Astrocyte (in vitro differentiated cells and primary cell): ENCODE results near the gene ZNF770. TPM values are rescaled to one million over a fixed set of nuclear protein-coding genes. Genes with fewer than 3 reads are reported as not detected.
"Not testable (repeated sequence)": the region's sequence is repeated elsewhere in the genome, so short reads cannot be mapped to it uniquely, and the experiment has no call there.

Experiments
- DNase-seq: peaks from one replicate; pipeline ENCODE4 v3.0.0-alpha.2; 2010; ENCODE audit warnings: low read depth
- FAIRE-seq: peaks from 2 replicates; lab custom pipeline; 2011; peaks lifted over from hg19 to GRCh38; lab: Jason Lieb, UNC
- H2AFZ ChIP-seq: 2 replicates; pipeline ENCODE4 v1.6.0; 2012; ENCODE audit warnings: low read depth, low read length, inconsistent platforms
- H3K27ac ChIP-seq: 2 replicates; pipeline ENCODE4 v1.5.1; 2011; ENCODE audit warnings: low read depth, low read length, inconsistent platforms
- H3K27me3 ChIP-seq: 2 replicates; pipeline ENCODE4 v1.6.0; 2011; ENCODE audit warnings: low read length, inconsistent platforms; ENCODE audit not compliant: insufficient read depth
- H3K36me3 ChIP-seq: 2 replicates; pipeline ENCODE4 v1.5.1; 2011; ENCODE audit warnings: low read length, inconsistent platforms; ENCODE audit not compliant: insufficient read depth
- H3K4me1 ChIP-seq: 2 replicates; pipeline ENCODE4 v1.5.1; 2011; ENCODE audit warnings: low read length, inconsistent platforms; ENCODE audit not compliant: insufficient read depth
- H3K4me2 ChIP-seq: 2 replicates; pipeline ENCODE4 v1.6.0; 2012; ENCODE audit warnings: low read length, inconsistent platforms
- H3K4me3 ChIP-seq: 2 replicates; pipeline ENCODE4 v1.5.1; 2011; ENCODE audit warnings: low read depth, mild to moderate bottlenecking, low read length, inconsistent platforms; ENCODE audit not compliant: insufficient read depth
- H3K79me2 ChIP-seq: 2 replicates; pipeline ENCODE4 v1.6.0; 2012; ENCODE audit warnings: mild to moderate bottlenecking, low read length, inconsistent platforms; ENCODE audit not compliant: insufficient read depth
- H3K9ac ChIP-seq: 2 replicates; pipeline ENCODE4 v1.6.0; 2012; ENCODE audit warnings: mild to moderate bottlenecking, low read length, inconsistent platforms
- H3K9me3 ChIP-seq: 2 replicates; pipeline ENCODE4 v1.5.1; 2012; ENCODE audit warnings: low read depth, mild to moderate bottlenecking, low read length, inconsistent platforms; ENCODE audit not compliant: insufficient read depth
- H4K20me1 ChIP-seq: 2 replicates; pipeline ENCODE4 v1.6.0; 2012; ENCODE audit warnings: low read length, inconsistent platforms; ENCODE audit not compliant: insufficient read depth
- H3K27ac Mint-ChIP-seq: one replicate; pipeline ENCODE4 v1.8.0; 2021; ENCODE audit warnings: mild to moderate bottlenecking, mixed read lengths; ENCODE audit not compliant: unreplicated experiment
- H3K27me3 Mint-ChIP-seq: one replicate; pipeline ENCODE4 v1.8.0; 2021; ENCODE audit warnings: low read depth, mixed read lengths; ENCODE audit not compliant: unreplicated experiment
- H3K36me3 Mint-ChIP-seq: one replicate; pipeline ENCODE4 v1.8.0; 2021; ENCODE audit warnings: low read depth, mixed read lengths; ENCODE audit not compliant: unreplicated experiment
- H3K4me1 Mint-ChIP-seq: one replicate; pipeline ENCODE4 v1.8.0; 2021; ENCODE audit warnings: low read depth, mixed read lengths; ENCODE audit not compliant: unreplicated experiment
- H3K4me3 Mint-ChIP-seq: one replicate; pipeline ENCODE4 v1.8.0; 2021; ENCODE audit warnings: mild to moderate bottlenecking, moderate library complexity, mixed read lengths; ENCODE audit not compliant: unreplicated experiment
- H3K9me3 Mint-ChIP-seq: one replicate; pipeline ENCODE4 v1.8.0; 2021; ENCODE audit warnings: mild to moderate bottlenecking, mixed read lengths; ENCODE audit not compliant: unreplicated experiment
- EZH2 ChIP-seq: IDR thresholded peaks from 2 replicates; pipeline ENCODE4 v1.6.1; 2012; ENCODE audit warnings: mild to moderate bottlenecking, low read length, inconsistent platforms; ENCODE audit not compliant: insufficient read depth
- total RNA-seq: library from RNA; stranded (reverse); gene quantifications from 2 replicates; pipeline ENCODE4 v1.2.1, GENCODE V29; 2021
- TF ChIP-seq, protein P1 (sequence below): IDR thresholded peaks from 2 replicates; pipeline ENCODE4 v1.5.1; 2011; ENCODE audit warnings: low read depth, mild to moderate bottlenecking, inconsistent platforms, low read length, moderate library complexity; ENCODE audit not compliant: insufficient read depth

ZNF770 gene
- total RNA-seq, 1 donor from 2014 or later, result 43.3 TPM

DNA sequence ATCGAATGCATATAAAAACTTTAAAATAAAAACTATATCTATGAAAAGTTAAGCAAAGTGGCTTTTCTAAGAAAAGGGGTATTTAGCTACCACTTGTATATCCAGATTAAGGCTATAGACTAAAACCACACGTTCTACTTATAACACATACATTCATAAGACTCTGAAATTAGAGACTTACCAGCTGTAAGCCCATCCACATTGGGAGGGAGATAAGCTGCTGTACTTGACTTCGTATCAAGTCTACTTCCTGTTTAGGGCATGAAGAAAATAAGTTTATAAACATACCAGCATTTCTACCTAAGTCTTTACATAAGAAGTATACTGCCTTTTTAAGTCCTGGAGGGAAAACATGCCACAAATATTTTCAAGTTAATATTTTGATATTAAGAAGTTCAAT lies 46.3 kb downstream of the ZNF770 start:
- Histone ChIP-seq H3K4me2 (no peak overlapping the region), H4K20me1 (no peaks in the 10 kb centered on the region), H3K9me3 (no peaks in the 10 kb centered on the region), H2AFZ (no peak overlapping the region), H3K36me3 (peaks cover 18% of the 10 kb centered on the region), H3K27ac (no peak overlapping the region), H3K9ac (no peak overlapping the region), H3K4me1 (no peaks in the 10 kb centered on the region), H3K27me3 (no peaks in the 10 kb centered on the region), H3K4me3 (no peak overlapping the region), H3K79me2 (no peaks in the 10 kb centered on the region)
- FAIRE-seq (no peak), DNase-seq (no peak)
- H3K36me3 Mint-ChIP-seq, result no peaks in the 10 kb centered on the region
- TF ChIP-seq EZH2, result no peak
- TF ChIP-seq, protein P1, sequence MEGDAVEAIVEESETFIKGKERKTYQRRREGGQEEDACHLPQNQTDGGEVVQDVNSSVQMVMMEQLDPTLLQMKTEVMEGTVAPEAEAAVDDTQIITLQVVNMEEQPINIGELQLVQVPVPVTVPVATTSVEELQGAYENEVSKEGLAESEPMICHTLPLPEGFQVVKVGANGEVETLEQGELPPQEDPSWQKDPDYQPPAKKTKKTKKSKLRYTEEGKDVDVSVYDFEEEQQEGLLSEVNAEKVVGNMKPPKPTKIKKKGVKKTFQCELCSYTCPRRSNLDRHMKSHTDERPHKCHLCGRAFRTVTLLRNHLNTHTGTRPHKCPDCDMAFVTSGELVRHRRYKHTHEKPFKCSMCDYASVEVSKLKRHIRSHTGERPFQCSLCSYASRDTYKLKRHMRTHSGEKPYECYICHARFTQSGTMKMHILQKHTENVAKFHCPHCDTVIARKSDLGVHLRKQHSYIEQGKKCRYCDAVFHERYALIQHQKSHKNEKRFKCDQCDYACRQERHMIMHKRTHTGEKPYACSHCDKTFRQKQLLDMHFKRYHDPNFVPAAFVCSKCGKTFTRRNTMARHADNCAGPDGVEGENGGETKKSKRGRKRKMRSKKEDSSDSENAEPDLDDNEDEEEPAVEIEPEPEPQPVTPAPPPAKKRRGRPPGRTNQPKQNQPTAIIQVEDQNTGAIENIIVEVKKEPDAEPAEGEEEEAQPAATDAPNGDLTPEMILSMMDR, result no peak
- no peaks in the 10 kb centered on the region for H3K9me3 Mint-ChIP-seq
- H3K4me3 Mint-ChIP-seq, result no peak overlapping the region
- H3K27me3 Mint-ChIP-seq, result no peaks in the 10 kb centered on the region
- H3K4me1 Mint-ChIP-seq, result no peaks in the 10 kb centered on the region
- no peak overlapping the region for H3K27ac Mint-ChIP-seq

DNA sequence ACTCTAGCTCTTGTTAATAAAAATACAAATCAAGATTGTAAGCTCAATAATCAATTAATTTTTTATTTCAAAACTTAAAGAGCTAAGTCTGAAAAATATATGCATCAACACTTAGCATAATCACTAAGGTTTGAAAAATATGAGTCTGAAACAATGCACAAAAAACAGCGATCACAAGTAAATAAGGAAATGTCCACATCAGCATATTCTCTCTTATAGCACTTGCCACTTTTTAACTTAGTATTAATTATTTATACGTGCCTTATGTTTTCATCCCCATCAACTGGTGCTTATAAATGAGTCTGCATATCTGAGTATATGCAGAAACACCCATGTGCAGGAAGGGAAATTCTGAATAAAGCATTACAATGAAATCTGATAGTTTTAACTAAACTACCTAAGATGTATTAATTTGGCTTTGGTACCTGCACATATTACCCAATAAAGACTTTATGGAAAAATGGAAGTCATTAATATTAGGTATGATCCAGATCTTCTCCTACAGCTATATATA lies 46.8 kb downstream of the ZNF770 start:
- H3K4me3 ChIP-seq, result no peak overlapping the region
- H3K36me3 Mint-ChIP-seq, result no peaks in the 10 kb centered on the region
- no peaks in the 10 kb centered on the region for H4K20me1 ChIP-seq
- H3K27ac Mint-ChIP-seq, result no peak overlapping the region
- H3K27me3 Mint-ChIP-seq, result no peaks in the 10 kb centered on the region
- DNase-seq, result no peak
- TF ChIP-seq, protein P1, result no peak
- no peak for TF ChIP-seq EZH2
- H3K36me3 ChIP-seq, result peaks cover 21% of the 10 kb centered on the region
- no peaks in the 10 kb centered on the region for H3K4me1 ChIP-seq
- no peaks in the 10 kb centered on the region for H3K4me1 Mint-ChIP-seq
- no peak overlapping the region for H3K4me2 ChIP-seq
- no peak overlapping the region for H3K4me3 Mint-ChIP-seq
- no peaks in the 10 kb centered on the region for H3K27me3 ChIP-seq
- H3K9ac ChIP-seq, result no peak overlapping the region
- H3K9me3 Mint-ChIP-seq, result no peaks in the 10 kb centered on the region
- H3K27ac ChIP-seq, result no peak overlapping the region
- H2AFZ ChIP-seq, result no peak overlapping the region
- FAIRE-seq, result no peak
- H3K79me2 ChIP-seq, result no peaks in the 10 kb centered on the region
- no peaks in the 10 kb centered on the region for H3K9me3 ChIP-seq

DNA sequence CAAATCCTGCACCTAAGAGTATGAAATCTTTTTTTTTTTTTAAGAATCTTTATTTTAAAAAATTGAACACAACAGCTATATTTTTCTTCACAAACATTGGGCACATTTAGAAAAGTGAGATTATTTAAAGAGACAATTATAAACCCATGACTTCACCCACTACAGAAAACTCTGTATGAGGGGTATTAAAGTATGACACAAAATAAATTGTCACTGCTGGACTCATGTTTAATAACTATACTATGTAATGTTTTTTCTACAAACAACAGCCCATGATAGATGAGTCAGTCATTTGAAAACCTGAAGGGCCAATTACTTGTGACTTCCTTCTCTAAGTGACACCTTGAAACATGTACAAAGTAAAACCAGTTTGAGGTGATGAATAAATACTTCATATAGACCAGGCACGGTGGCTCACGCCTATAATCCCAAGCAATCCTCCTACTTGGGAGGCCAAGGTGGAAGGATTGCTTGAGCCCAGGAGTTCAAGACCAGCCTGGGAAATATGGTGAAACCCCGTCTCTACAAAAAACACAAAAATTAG lies 54.6 kb downstream of the ZNF770 start:
- peaks cover 40% of the 10 kb centered on the region for H3K36me3 ChIP-seq
- no peak overlapping the region for H3K4me3 Mint-ChIP-seq
- no peak overlapping the region for H3K4me2 ChIP-seq
- no peaks in the 10 kb centered on the region for H3K27me3 Mint-ChIP-seq
- H3K4me1 Mint-ChIP-seq, result no peaks in the 10 kb centered on the region
- no peak overlapping the region for H2AFZ ChIP-seq
- FAIRE-seq (no peak), DNase-seq (no peak)
- H4K20me1 ChIP-seq, result peaks cover 4% of the 10 kb centered on the region
- H3K9ac ChIP-seq, result no peak overlapping the region
- peaks cover 3% of the 10 kb centered on the region for H3K9me3 Mint-ChIP-seq
- no peaks in the 10 kb centered on the region for H3K27me3 ChIP-seq
- no peak overlapping the region for H3K27ac ChIP-seq
- peaks cover 12% of the 10 kb centered on the region for H3K36me3 Mint-ChIP-seq
- H3K27ac Mint-ChIP-seq, result no peak overlapping the region
- TF ChIP-seq, protein P1, result no peak
- TF ChIP-seq EZH2, result no peak
- H3K4me1 ChIP-seq, result no peaks in the 10 kb centered on the region
- no peaks in the 10 kb centered on the region for H3K79me2 ChIP-seq
- no peaks in the 10 kb centered on the region for H3K9me3 ChIP-seq
- no peak overlapping the region for H3K4me3 ChIP-seq

DNA sequence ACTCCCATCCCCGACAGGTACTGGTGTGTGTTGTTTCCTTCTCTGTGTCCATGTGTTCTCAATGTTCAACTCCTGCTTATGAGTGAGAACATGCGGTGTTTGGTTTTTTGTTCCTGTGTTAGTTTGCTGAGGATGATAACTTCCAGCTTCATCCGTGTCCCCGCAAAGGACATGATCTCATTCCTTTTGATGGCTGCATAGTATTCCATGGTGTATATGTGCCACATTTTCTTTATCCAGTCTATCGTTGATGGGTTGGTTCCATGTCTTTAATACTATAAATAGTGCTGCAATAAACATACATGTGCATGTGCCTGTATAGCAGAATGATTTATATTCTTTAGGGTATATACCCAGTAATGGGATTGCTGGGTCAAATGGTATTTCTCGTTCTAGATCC lies 59.7 kb downstream of the ZNF770 start:
- not testable (repeated sequence) for H3K9me3 ChIP-seq, H3K79me2 ChIP-seq, H3K4me3 ChIP-seq, DNase-seq, H2AFZ ChIP-seq, H3K9me3 Mint-ChIP-seq, H3K4me1 ChIP-seq, H3K4me1 Mint-ChIP-seq, H4K20me1 ChIP-seq, FAIRE-seq, H3K9ac ChIP-seq, H3K27ac Mint-ChIP-seq, H3K4me3 Mint-ChIP-seq, H3K27ac ChIP-seq, H3K27me3 Mint-ChIP-seq, H3K4me2 ChIP-seq, H3K27me3 ChIP-seq
- H3K36me3 Mint-ChIP-seq, result peaks cover 21% of the 10 kb centered on the region
- H3K36me3 ChIP-seq, result peaks cover 40% of the 10 kb centered on the region
